ENCODE data around the gene ZIM2.

The ZIM2 gene

GRCh38 chr19:56834564-56835375 lies 5.8 kb downstream of the ZIM2 start:
- no peak overlapping the region for H3K27ac ChIP-seq
- no peak for TF ChIP-seq ZFX (IDR thresholded peaks at IDR 0.05; ENCODE audit: borderline replicate concordance)
- TF ChIP-seq, protein P1, sequence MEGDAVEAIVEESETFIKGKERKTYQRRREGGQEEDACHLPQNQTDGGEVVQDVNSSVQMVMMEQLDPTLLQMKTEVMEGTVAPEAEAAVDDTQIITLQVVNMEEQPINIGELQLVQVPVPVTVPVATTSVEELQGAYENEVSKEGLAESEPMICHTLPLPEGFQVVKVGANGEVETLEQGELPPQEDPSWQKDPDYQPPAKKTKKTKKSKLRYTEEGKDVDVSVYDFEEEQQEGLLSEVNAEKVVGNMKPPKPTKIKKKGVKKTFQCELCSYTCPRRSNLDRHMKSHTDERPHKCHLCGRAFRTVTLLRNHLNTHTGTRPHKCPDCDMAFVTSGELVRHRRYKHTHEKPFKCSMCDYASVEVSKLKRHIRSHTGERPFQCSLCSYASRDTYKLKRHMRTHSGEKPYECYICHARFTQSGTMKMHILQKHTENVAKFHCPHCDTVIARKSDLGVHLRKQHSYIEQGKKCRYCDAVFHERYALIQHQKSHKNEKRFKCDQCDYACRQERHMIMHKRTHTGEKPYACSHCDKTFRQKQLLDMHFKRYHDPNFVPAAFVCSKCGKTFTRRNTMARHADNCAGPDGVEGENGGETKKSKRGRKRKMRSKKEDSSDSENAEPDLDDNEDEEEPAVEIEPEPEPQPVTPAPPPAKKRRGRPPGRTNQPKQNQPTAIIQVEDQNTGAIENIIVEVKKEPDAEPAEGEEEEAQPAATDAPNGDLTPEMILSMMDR (IDR thresholded peaks at IDR 0.05), result no peak

DNA sequence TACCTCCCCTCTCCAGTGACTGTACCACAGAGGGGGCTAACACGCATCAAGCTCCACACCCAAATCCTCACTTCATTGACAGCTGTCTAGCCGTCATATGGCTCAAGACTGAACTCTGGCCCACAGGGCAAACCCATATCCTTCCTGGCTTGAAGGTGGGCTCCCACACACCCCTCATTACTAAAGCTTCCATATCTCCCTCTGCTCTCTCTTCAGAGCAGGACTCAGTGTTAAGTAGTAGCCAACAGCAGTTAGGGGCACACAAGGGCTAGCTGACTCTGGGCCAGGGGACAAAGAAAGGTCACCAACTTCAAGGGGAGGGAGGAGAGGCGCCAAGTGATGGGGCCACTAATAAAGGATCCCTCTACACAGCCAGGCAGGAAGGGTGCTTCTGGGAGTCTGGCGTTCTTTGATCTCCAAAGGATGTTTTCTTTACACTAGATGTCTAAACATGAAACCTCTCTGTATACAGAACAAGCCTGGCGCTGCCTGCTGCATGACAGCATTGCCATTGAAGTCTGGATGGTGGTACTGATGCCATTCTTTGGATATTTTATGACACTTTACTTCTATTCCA lies 8.1 kb downstream of the ZIM2 start:
- TF ChIP-seq ZFX (IDR thresholded peaks at IDR 0.05; ENCODE audit: borderline replicate concordance), result no peak
- TF ChIP-seq, protein P1 (IDR thresholded peaks at IDR 0.05), result no peak
- no peak overlapping the region for H3K27ac ChIP-seq

DNA sequence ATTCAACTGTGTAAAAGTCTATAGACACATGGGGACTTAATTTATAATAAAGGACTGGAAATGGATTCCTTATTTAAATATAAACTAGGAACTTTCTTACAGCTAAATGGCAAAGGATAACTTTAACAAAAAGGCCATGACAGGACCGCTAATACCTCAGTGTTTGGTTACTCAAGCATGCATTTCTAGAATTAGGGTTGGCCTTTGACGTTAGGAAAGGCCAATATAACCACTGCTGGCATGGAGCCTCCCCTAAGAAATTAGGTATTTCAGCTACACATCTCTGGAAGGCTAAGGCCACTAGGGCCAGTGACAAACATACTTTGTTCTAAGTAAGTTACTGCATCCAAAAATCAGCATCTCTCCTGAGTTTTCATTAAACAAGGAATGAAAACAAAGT lies 9.3 kb downstream of the ZIM2 start:
- no peak overlapping the region for H3K27ac ChIP-seq
- TF ChIP-seq, protein P1 (IDR thresholded peaks at IDR 0.05), result no peak
- no peak for TF ChIP-seq ZFX (IDR thresholded peaks at IDR 0.05; ENCODE audit: borderline replicate concordance)

DNA sequence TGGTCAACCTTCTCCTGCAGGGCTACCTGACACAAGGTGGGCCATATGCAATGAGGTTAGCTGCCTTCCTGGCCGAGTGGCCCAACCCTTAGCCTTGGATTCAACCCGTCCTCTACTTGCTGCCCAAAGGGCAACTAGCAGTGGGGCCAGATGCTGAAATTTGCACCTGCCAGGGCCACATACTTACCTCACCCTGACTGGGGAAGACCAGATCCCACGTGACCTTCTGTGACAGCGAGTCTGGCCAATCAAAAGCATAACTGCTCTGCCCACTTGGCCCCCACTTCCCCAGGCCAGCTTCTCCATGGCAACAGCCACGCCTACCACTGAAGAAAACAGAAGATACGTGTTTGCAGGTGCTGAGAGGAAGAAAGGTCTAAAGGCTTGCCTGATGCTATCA lies 10.9 kb downstream of the ZIM2 start:
- TF ChIP-seq, protein P1 (IDR thresholded peaks at IDR 0.05), result no peak
- TF ChIP-seq ZFX (IDR thresholded peaks at IDR 0.05; ENCODE audit: borderline replicate concordance), result no peak
- H3K27ac ChIP-seq, result no peak overlapping the region

- no peak overlapping the region for H3K27ac ChIP-seq
- no peak for TF ChIP-seq ZFX (IDR thresholded peaks at IDR 0.05; ENCODE audit: borderline replicate concordance)
- TF ChIP-seq, protein P1 (IDR thresholded peaks at IDR 0.05), result no peak
Observed at GRCh38 chr19:56827708-56828107, 12.8 kb downstream of the ZIM2 start.

- TF ChIP-seq, protein P1 (IDR thresholded peaks at IDR 0.05), result no peak
- no peak for TF ChIP-seq ZFX (IDR thresholded peaks at IDR 0.05; ENCODE audit: borderline replicate concordance)
Observed at GRCh38 chr19:56823956-56824355, 16.6 kb downstream of the ZIM2 start.

DNA sequence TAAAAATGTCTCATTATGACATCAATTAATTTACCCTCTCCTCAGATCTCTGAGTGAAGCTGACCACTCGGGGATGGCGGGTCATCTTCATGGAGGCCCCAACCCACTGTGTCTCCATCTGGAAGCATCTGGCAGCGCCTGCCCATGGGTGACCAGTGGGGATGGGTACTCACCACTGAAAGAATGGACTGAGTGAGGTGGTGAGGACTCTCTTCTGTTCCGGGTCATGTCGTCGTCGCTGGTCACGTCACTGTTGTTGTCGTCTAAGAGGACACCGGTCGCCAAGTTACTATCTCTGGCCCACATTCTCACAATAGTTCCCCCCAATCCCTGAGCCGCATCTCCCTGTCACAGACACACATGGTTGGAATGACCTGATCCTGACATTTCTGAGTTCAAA lies 17.1 kb downstream of the ZIM2 start:
- TF ChIP-seq ZFX (IDR thresholded peaks at IDR 0.05; ENCODE audit: borderline replicate concordance), result no peak
- TF ChIP-seq, protein P1 (IDR thresholded peaks at IDR 0.05), result no peak
- H3K27ac ChIP-seq, result no peak overlapping the region

More at GRCh38 chr19:56823956-56824355, 16.6 kb downstream of the ZIM2 start:
- H3K27ac ChIP-seq, result no peak overlapping the region

All from 22Rv1 (cell line).